SK-N-SH treated with all-trans-retinoic acid at 6 μM for 48 hours (cell line): Measurements from ENCODE around the gene SGTA.
A peak's percentile ranks its signal among the peaks of the same experiment; 100 is the strongest.

Source experiments
- ATAC-seq: fragments of 200-7000 bp; cut with Tn5 transposase; 3 replicates; pipeline ENCODE4 v1.9.1; 2020; ENCODE audit warnings: mild to moderate bottlenecking, moderate library complexity
- ARNTL ChIP-seq: fragments of 450-650 bp; formaldehyde crosslinking; IDR thresholded peaks from 2 replicates; pipeline ENCODE4 v1.5.0; 2020; ENCODE audit warnings: low read depth, mild to moderate bottlenecking, moderate library complexity, borderline replicate concordance
- BACH2 ChIP-seq: fragments of 250-450 bp; sonication (Bioruptor Pico); IDR thresholded peaks from 2 replicates; pipeline ENCODE4 v1.9.0; 2021; ENCODE audit warnings: mild to moderate bottlenecking, borderline replicate concordance
- CSDC2 ChIP-seq: fragments of 250-450 bp; sonication (Bioruptor Pico); IDR thresholded peaks from 2 replicates; pipeline ENCODE4 v1.5.0; 2020; ENCODE audit warnings: mild to moderate bottlenecking, moderate library complexity
- CSRNP3 ChIP-seq: fragments of 250-450 bp; sonication (Bioruptor Pico); IDR thresholded peaks from 2 replicates; pipeline ENCODE4 v1.5.1; 2021; ENCODE audit warnings: mild to moderate bottlenecking, moderate library complexity
- ESRRG ChIP-seq: fragments of 250-450 bp; sonication (Bioruptor Pico); IDR thresholded peaks from 2 replicates; pipeline ENCODE4 v1.6.1; 2021; ENCODE audit warnings: mild to moderate bottlenecking
- GLIS3 ChIP-seq: fragments of 250-450 bp; sonication (Bioruptor Pico); IDR thresholded peaks from 2 replicates; pipeline ENCODE4 v1.5.0; 2020; ENCODE audit warnings: mild to moderate bottlenecking, moderate library complexity
- ISL1 ChIP-seq: fragments of 250-450 bp; sonication (Bioruptor Pico); IDR thresholded peaks from 2 replicates; pipeline ENCODE4 v2.1.2; 2022; ENCODE audit warnings: mild to moderate bottlenecking, moderate library complexity
- OSR1 ChIP-seq: fragments of 250-450 bp; sonication (Bioruptor Pico); IDR thresholded peaks from 2 replicates; pipeline ENCODE4 v1.8.0; 2022; ENCODE audit warnings: moderate library complexity, mild to moderate bottlenecking, inconsistent platforms
- PPARA ChIP-seq: fragments of 250-450 bp; sonication (Bioruptor Pico); IDR thresholded peaks from 2 replicates; pipeline ENCODE4 v1.5.0; 2020; ENCODE audit warnings: mild to moderate bottlenecking, borderline replicate concordance
- RARB ChIP-seq: fragments of 250-450 bp; sonication (Bioruptor Pico); IDR thresholded peaks from 2 replicates; pipeline ENCODE4 v1.8.0; 2021; ENCODE audit warnings: mild to moderate bottlenecking, moderate library complexity
- SNAI2 ChIP-seq: fragments of 250-450 bp; sonication (Bioruptor Pico); IDR thresholded peaks from 2 replicates; pipeline ENCODE4 v1.5.0; 2020; ENCODE audit warnings: mild to moderate bottlenecking, moderate library complexity
- TCF4 ChIP-seq: fragments of 250-450 bp; sonication (Bioruptor Pico); IDR thresholded peaks from 2 replicates; pipeline ENCODE4 v1.8.0; 2021; ENCODE audit warnings: mild to moderate bottlenecking, moderate library complexity, borderline replicate concordance
- TOX ChIP-seq: fragments of 250-450 bp; sonication (Bioruptor Pico); IDR thresholded peaks from 2 replicates; pipeline ENCODE4 v1.8.0; 2021; ENCODE audit warnings: mild to moderate bottlenecking, moderate library complexity, borderline replicate concordance
- TSHZ2 ChIP-seq: fragments of 250-450 bp; sonication (Bioruptor Pico); IDR thresholded peaks from 2 replicates; pipeline ENCODE4 v1.5.0; 2020; ENCODE audit warnings: mild to moderate bottlenecking, moderate library complexity
- ZC3H10 ChIP-seq: fragments of 250-450 bp; sonication (Bioruptor Pico); IDR thresholded peaks from 2 replicates; pipeline ENCODE4 v1.5.1; 2021; ENCODE audit warnings: mild to moderate bottlenecking, moderate library complexity
- ZFP3 ChIP-seq: fragments of 250-450 bp; sonication (Bioruptor Pico); IDR thresholded peaks from 2 replicates; pipeline ENCODE4 v1.5.0; 2020; ENCODE audit warnings: mild to moderate bottlenecking, moderate library complexity
- ZFP30 ChIP-seq: fragments of 450-650 bp; formaldehyde crosslinking; IDR thresholded peaks from 2 replicates; pipeline ENCODE4 v1.5.0; 2022; ENCODE audit warnings: mild to moderate bottlenecking, moderate library complexity
- ZNF565 ChIP-seq: fragments of 450-650 bp; formaldehyde crosslinking; conservative IDR thresholded peaks from 2 replicates; pipeline ENCODE4 v1.5.0; 2020; ENCODE audit warnings: low read depth, mild to moderate bottlenecking, moderate library complexity
- ZNF70 ChIP-seq: fragments of 450-650 bp; formaldehyde crosslinking; IDR thresholded peaks from 2 replicates; pipeline ENCODE4 v1.5.0; 2020; ENCODE audit warnings: mild to moderate bottlenecking, moderate library complexity
- ZNF8 ChIP-seq: fragments of 450-650 bp; formaldehyde crosslinking; IDR thresholded peaks from 2 replicates; pipeline ENCODE4 v1.5.0; 2020; ENCODE audit warnings: mild to moderate bottlenecking, moderate library complexity
- TF ChIP-seq, protein P1 (sequence below): fragments of 250-450 bp; sonication (Bioruptor Pico); IDR thresholded peaks from 2 replicates; pipeline ENCODE4 v1.8.0; 2020; ENCODE audit warnings: mild to moderate bottlenecking, moderate library complexity, borderline replicate concordance
- TF ChIP-seq, protein P2 (sequence below): fragments of 250-450 bp; sonication (Bioruptor Pico); IDR thresholded peaks from 2 replicates; pipeline ENCODE4 v1.8.0; 2021; ENCODE audit warnings: low read depth, mild to moderate bottlenecking, moderate library complexity, borderline replicate concordance

Gene SGTA

GRCh38 chr19:2782936-2783780 lies at the start of gene SGTA:
Gene SGTA, minus strand, starts transcription at chr19:2783273. Its CDS starts 14,205 bp downstream, at chr19:2769068.
- TF ChIP-seq TCF4 (CRISPR knock-in tag) (peak; percentile 14; the same call in 1 of the 2 replicates), ISL1 (CRISPR knock-in tag) (no peak)
- ATAC-seq, result peak; percentile 84

- TF ChIP-seq ARNTL (CRISPR knock-in tag), result no peak
- TF ChIP-seq ISL1 (CRISPR knock-in tag), result no peak
Observed at GRCh38 chr19:2827840-2828489, 44.9 kb upstream of the SGTA start.

DNA sequence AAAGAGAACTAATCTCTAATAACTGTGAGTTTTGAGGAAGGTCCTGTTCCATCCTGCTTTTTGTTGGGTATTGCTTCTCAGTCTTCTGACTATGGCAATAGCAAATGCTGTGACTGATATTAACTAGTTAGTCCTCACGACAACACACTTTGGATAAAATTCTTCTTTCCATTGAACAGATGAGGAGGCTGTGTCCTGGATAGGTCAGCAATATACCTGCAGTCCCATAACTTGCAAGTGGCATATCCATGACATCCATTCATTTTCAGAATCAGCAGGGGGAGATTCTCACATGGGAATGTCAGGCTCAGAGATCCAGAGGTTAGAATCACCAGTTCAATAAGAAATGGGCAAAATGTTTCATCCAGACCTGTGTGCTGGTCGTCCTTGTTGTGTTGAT lies 43.9 kb upstream of the SGTA start:
- ATAC-seq, result no peak
- TF ChIP-seq TOX (no peak), GLIS3 (no peak), TSHZ2 (CRISPR knock-in tag) (no peak), TCF4 (CRISPR knock-in tag) (no peak), ZNF70 (CRISPR knock-in tag) (no peak), OSR1 (CRISPR knock-in tag) (no peak), ZFP3 (no peak), ESRRG (CRISPR knock-in tag) (no peak), RARB (CRISPR knock-in tag) (no peak), PPARA (CRISPR knock-in tag) (no peak), ZNF565 (no peak), ZC3H10 (no peak), ISL1 (CRISPR knock-in tag) (no peak), SNAI2 (CRISPR knock-in tag) (no peak), ZFP30 (CRISPR knock-in tag) (no peak), CSDC2 (CRISPR knock-in tag) (no peak), ZNF8 (CRISPR knock-in tag) (no peak), CSRNP3 (no peak)
- TF ChIP-seq, protein P1, sequence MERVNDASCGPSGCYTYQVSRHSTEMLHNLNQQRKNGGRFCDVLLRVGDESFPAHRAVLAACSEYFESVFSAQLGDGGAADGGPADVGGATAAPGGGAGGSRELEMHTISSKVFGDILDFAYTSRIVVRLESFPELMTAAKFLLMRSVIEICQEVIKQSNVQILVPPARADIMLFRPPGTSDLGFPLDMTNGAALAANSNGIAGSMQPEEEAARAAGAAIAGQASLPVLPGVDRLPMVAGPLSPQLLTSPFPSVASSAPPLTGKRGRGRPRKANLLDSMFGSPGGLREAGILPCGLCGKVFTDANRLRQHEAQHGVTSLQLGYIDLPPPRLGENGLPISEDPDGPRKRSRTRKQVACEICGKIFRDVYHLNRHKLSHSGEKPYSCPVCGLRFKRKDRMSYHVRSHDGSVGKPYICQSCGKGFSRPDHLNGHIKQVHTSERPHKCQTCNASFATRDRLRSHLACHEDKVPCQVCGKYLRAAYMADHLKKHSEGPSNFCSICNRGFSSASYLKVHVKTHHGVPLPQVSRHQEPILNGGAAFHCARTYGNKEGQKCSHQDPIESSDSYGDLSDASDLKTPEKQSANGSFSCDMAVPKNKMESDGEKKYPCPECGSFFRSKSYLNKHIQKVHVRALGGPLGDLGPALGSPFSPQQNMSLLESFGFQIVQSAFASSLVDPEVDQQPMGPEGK, result no peak
- TF ChIP-seq, protein P2, sequence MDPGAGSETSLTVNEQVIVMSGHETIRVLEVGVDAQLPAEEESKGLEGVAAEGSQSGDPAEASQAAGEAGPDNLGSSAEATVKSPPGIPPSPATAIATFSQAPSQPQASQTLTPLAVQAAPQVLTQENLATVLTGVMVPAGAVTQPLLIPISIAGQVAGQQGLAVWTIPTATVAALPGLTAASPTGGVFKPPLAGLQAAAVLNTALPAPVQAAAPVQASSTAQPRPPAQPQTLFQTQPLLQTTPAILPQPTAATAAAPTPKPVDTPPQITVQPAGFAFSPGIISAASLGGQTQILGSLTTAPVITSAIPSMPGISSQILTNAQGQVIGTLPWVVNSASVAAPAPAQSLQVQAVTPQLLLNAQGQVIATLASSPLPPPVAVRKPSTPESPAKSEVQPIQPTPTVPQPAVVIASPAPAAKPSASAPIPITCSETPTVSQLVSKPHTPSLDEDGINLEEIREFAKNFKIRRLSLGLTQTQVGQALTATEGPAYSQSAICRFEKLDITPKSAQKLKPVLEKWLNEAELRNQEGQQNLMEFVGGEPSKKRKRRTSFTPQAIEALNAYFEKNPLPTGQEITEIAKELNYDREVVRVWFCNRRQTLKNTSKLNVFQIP (CRISPR knock-in tag), result no peak

More at GRCh38 chr19:2827840-2828489, 44.9 kb upstream of the SGTA start:
- no peak for ATAC-seq

GRCh38 chr19:2824129-2824528 lies 41.1 kb upstream of the SGTA start:
- no peak for ATAC-seq
- TF ChIP-seq, protein P1, result no peak
- no peak for TF ChIP-seq OSR1 (CRISPR knock-in tag)
- no peak for TF ChIP-seq ARNTL (CRISPR knock-in tag)
- TF ChIP-seq BACH2, result no peak
- TF ChIP-seq TCF4 (CRISPR knock-in tag), result no peak
- no peak for TF ChIP-seq CSRNP3
- no peak for TF ChIP-seq ZNF8 (CRISPR knock-in tag)
- no peak for TF ChIP-seq ISL1 (CRISPR knock-in tag)
- TF ChIP-seq ZNF70 (CRISPR knock-in tag), result no peak
- no peak for TF ChIP-seq ZFP3
- no peak for TF ChIP-seq ZC3H10
- TF ChIP-seq ZFP30 (CRISPR knock-in tag), result no peak
- no peak for TF ChIP-seq RARB (CRISPR knock-in tag)
- TF ChIP-seq SNAI2 (CRISPR knock-in tag), result no peak
- no peak for TF ChIP-seq GLIS3
- TF ChIP-seq ESRRG (CRISPR knock-in tag), result no peak
- TF ChIP-seq TOX, result no peak
- TF ChIP-seq PPARA (CRISPR knock-in tag), result no peak
